Measurements from ENCODE around the gene ADCY7. TPM values are rescaled to one million over a fixed set of nuclear protein-coding genes. Genes with fewer than 3 reads are reported as not detected.

ADCY7 gene
- total and polyA plus RNA-seq, 10 donors: 9.8 to 158 (median 99.2) TPM

DNA sequence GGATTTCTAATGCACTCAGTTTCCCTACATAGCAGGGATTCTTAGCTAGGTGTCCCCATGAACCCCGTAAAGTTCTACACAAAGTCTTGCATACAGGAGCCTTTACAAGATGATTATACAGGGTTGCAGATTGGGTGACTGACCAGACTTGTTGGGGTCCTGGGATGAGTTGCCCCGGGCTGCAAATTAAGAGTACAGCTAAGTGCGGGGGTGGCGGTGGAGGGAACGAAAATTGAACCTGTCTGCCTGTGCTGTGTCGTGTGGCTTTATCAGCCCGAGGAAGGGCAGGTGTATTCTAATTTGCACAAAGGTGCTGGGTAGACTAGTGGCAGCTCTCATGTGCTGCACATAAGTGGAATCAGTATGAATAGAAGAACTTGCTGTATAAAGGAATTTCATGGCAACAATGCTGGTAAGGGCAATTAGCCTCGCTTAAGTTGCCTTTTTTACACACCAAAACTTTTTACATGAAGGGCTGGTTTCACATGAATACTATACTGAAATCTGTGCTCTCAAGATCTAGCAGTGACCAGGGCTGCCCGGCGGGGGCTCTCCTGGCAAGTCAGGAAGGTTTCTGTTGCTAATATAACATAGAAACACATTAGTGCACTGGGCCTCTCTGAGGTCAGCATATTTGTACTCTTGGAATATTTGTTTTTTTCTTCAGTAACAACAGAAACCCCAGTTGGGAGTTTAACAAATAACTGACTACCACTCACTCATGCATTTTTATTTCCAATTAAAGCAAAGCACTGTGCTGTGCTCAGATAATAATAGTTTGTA, 50.7 kb downstream of the ADCY7 start:
- Histone ChIP-seq H3K36me3 (peaks cover 4 to 100% (median 91%) of the 10 kb centered on the region in 6 donors), H3K4me3 (no peak overlapping the region), H3K27me3 (replicated peaks in 1 of 7) (no peaks in the 10 kb centered on the region), H3K9me3 (no peaks in the 10 kb centered on the region), H3K4me1 (peaks cover 0 to 22% (median 10%) of the 10 kb centered on the region in 6 donors), H3K27ac (no peak overlapping the region)
- DNase-seq: peak; percentile 47
- intact Hi-C loops (cut with DNase I; ENCODE audit: low total_unique reads): no loop called here
- TF ChIP-seq, protein P1, sequence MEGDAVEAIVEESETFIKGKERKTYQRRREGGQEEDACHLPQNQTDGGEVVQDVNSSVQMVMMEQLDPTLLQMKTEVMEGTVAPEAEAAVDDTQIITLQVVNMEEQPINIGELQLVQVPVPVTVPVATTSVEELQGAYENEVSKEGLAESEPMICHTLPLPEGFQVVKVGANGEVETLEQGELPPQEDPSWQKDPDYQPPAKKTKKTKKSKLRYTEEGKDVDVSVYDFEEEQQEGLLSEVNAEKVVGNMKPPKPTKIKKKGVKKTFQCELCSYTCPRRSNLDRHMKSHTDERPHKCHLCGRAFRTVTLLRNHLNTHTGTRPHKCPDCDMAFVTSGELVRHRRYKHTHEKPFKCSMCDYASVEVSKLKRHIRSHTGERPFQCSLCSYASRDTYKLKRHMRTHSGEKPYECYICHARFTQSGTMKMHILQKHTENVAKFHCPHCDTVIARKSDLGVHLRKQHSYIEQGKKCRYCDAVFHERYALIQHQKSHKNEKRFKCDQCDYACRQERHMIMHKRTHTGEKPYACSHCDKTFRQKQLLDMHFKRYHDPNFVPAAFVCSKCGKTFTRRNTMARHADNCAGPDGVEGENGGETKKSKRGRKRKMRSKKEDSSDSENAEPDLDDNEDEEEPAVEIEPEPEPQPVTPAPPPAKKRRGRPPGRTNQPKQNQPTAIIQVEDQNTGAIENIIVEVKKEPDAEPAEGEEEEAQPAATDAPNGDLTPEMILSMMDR (IDR thresholded peaks at IDR 0.05 in 8 of 11, conservative IDR thresholded peaks at IDR 0.05 in 3 of 11): no peak
- TF ChIP-seq POLR2AphosphoS5 (IDR thresholded peaks at IDR 0.05) (no peak), POLR2A (IDR thresholded peaks at IDR 0.05) (no peak)
- 90 to 94% (median 93%) methylated on average over 10 of the region's 10 CpGs for whole genome bisulfite sequencing, 5 donors

DNA sequence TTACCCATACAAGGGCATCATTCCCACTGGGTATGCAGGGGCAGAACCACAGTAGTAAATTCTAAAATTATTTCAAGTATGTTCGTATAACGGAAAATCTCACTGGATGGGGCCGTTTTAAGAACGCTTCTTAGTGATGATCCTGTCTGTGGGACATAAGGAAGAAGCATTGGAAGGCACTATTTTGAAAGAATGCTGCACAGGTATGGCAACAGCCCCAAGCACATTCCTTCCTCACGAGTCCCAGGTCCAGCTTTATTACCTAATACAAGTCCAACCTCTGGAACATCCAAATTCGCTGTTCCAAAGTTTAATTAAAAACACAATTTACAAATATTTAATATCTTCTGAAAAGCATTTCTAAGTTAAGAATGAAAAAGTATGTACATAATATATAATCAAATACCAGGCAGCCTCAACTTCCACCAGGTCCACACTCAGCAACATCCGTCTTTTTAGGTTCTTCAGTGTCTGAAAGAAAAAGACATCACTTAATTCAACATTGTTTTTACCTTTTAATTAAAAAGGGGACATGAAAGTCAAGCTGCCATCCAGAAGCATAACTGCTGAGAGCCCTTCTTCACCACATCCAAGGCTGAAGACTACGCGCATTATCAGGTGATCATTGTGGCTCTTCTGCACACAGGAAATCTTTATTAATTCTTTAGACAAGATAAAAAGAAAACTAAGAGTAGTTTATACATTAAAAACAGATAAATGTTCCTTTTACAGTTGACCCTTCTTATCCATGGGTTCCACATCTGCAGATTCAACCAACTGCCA, 52.6 kb downstream of the ADCY7 start:
- Histone ChIP-seq H3K4me3 (no peak overlapping the region), H3K4me1 (peaks cover 0 to 20% (median 8%) of the 10 kb centered on the region in 6 donors), H3K27ac (no peak overlapping the region), H3K36me3 (peaks cover 4 to 100% (median 80%) of the 10 kb centered on the region in 6 donors), H3K9me3 (no peaks in the 10 kb centered on the region), H3K27me3 (replicated peaks in 1 of 7) (no peaks in the 10 kb centered on the region)
- DNase-seq: no peak
- TF ChIP-seq POLR2AphosphoS5 (IDR thresholded peaks at IDR 0.05) (no peak), POLR2A (IDR thresholded peaks at IDR 0.05) (no peak)
- TF ChIP-seq, protein P1 (IDR thresholded peaks at IDR 0.05 in 8 of 11, conservative IDR thresholded peaks at IDR 0.05 in 3 of 11): no peak
- 90 to 94% (median 91%) methylated on average over 9 of the region's 9 CpGs for WGBS, 5 donors
- intact Hi-C loops (cut with DNase I; ENCODE audit: low total_unique reads): no loop called here

DNA sequence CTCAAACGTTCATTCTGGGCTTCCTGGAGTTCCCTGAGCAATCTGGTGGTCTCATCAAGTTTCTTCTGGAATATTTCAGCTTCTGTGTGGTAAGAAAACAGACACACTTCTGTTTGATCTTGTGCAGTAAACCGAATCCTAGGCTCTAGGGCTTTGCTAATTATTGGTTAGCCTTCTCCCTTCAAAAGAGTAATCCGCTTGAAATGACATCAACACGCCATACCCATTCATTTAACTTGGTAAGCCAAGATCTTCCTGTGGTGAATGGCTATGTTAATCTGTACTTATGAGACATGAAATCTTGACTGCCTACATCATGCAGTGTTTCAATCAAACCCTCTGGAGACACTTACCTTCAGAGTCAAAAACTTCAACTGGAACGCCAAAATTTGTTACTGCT, 54.0 kb downstream of the ADCY7 start:
- TF ChIP-seq, protein P1 (IDR thresholded peaks at IDR 0.05 in 8 of 11, conservative IDR thresholded peaks at IDR 0.05 in 3 of 11): no peak
- TF ChIP-seq POLR2A (IDR thresholded peaks at IDR 0.05) (no peak), POLR2AphosphoS5 (IDR thresholded peaks at IDR 0.05) (no peak)
- peaks cover 0 to 22% (median 14%) of the 10 kb centered on the region in 6 donors for H3K4me1 ChIP-seq
- peaks cover 4 to 100% (median 77%) of the 10 kb centered on the region in 6 donors for H3K36me3 ChIP-seq
- no peak overlapping the region for H3K27ac ChIP-seq
- H3K4me3 ChIP-seq: no peak overlapping the region
- no peaks in the 10 kb centered on the region for H3K9me3 ChIP-seq
- no peak for DNase-seq
- intact Hi-C loops (cut with DNase I; ENCODE audit: low total_unique reads): no loop called here
- no peaks in the 10 kb centered on the region for H3K27me3 ChIP-seq (replicated peaks in 1 of 7)
- WGBS, 5 donors: 77 to 95% (median 90%) methylated on average over 5 of the region's 5 CpGs

DNA sequence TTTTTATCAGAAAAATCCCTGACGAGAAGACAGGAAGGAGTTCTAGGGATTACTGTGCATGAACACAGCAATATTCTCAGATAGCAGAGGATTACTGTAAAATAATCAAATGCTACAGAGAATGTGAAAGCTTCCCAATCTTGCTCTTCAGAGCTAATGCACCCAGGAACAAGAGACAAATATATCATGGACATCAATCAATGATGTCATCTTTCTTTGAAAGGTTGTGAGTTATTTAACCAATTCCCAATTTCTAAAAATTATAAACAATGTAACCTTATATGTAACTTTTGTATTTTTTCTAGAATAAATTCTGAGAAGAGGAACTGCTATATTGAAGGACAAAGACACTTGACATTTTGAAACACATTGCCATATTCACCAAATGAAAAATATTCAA, 56.0 kb downstream of the ADCY7 start:
- Histone ChIP-seq H3K36me3 (peaks cover 0 to 100% (median 65%) of the 10 kb centered on the region in 6 donors), H3K9me3 (no peaks in the 10 kb centered on the region), H3K4me3 (no peak overlapping the region), H3K27me3 (replicated peaks in 1 of 7) (no peaks in the 10 kb centered on the region), H3K4me1 (peaks cover 0 to 26% (median 16%) of the 10 kb centered on the region in 6 donors), H3K27ac (no peak overlapping the region)
- DNase-seq: no peak
- intact Hi-C loops (cut with DNase I; ENCODE audit: low total_unique reads): no loop called here
- 76 to 85% (median 84%) methylated on average over 1 of the region's 1 CpG for WGBS, 5 donors
- TF ChIP-seq, protein P1 (IDR thresholded peaks at IDR 0.05 in 8 of 11, conservative IDR thresholded peaks at IDR 0.05 in 3 of 11): no peak
- no peak for TF ChIP-seq POLR2AphosphoS5 (IDR thresholded peaks at IDR 0.05)
- no peak for TF ChIP-seq POLR2A (IDR thresholded peaks at IDR 0.05)
